22Rv1 (cell line): ENCODE results near the gene RERE.

ENCODE experiments used
- CTCF ChIP-seq: fragments of 450-650 bp; IDR thresholded peaks from 2 replicates; pipeline ENCODE4 v1.5.1; 2017; ENCODE audit warnings: mild to moderate bottlenecking
- ZFX ChIP-seq: fragments of 450-650 bp; IDR thresholded peaks from 2 replicates; pipeline ENCODE4 v1.6.1; 2017; ENCODE audit warnings: antibody characterized with exemption, borderline replicate concordance

- TF ChIP-seq CTCF: no peak
- no peak for TF ChIP-seq ZFX
These were observed 236.9 kb downstream of the RERE start for GRCh38 chr1:8580566-8580965.
